Chondrocyte (in vitro differentiated cells): ENCODE data around the gene PDE9A. TPM values are rescaled to one million over a fixed set of nuclear protein-coding genes. Genes with fewer than 3 reads are reported as not detected.
A peak's percentile ranks its signal among the peaks of the same experiment; 100 is the strongest.
"Not testable (repeated sequence)": the region's sequence is repeated elsewhere in the genome, so short reads cannot be mapped to it uniquely, and the experiment has no call there.

Experiments
- DNase-seq: peaks from one replicate; pipeline ENCODE4 v3.0.0; 2021; ENCODE audit warnings: mixed read lengths, low spot score
- H3K27ac Mint-ChIP-seq: one replicate; pipeline ENCODE4 v1.8.0; 2021; ENCODE audit warnings: mild to moderate bottlenecking, moderate library complexity, mixed read lengths; ENCODE audit not compliant: unreplicated experiment
- H3K27me3 Mint-ChIP-seq: 2 replicates; pipeline ENCODE4 v1.8.0; 2021; ENCODE audit warnings: low read depth, mixed read lengths
- H3K36me3 Mint-ChIP-seq: 2 replicates; pipeline ENCODE4 v1.8.0; 2021; ENCODE audit warnings: low read depth, mixed read lengths
- H3K4me1 Mint-ChIP-seq: 2 replicates; pipeline ENCODE4 v1.8.0; 2021; ENCODE audit warnings: low read depth, mild to moderate bottlenecking, mixed read lengths
- H3K4me3 Mint-ChIP-seq: one replicate; pipeline ENCODE4 v1.8.0; 2021; ENCODE audit warnings: mild to moderate bottlenecking, moderate library complexity, mixed read lengths; ENCODE audit not compliant: unreplicated experiment
- H3K9me3 Mint-ChIP-seq: 2 replicates; pipeline ENCODE4 v1.8.0; 2021; ENCODE audit warnings: low read depth, mixed read lengths
- CTCF ChIP-seq: fragments of 200-600 bp; sonication (generic); IDR thresholded peaks from 2 replicates; pipeline ENCODE4 v1.5.0; 2021; ENCODE audit warnings: antibody characterized with exemption, mild to moderate bottlenecking, moderate library complexity
- total RNA-seq: library from RNA; stranded (reverse); gene quantifications from 3 replicates; pipeline ENCODE4 v1.2.1, GENCODE V29; 2021

PDE9A gene
- total RNA-seq, 1 donor from 2014 or later: 0.60 TPM

- Mint-ChIP-seq H3K4me3 (no peak overlapping the region), H3K27me3 (peaks cover 35% of the 10 kb centered on the region), H3K27ac (no peak overlapping the region), H3K4me1 (no peaks in the 10 kb centered on the region), H3K36me3 (no peaks in the 10 kb centered on the region), H3K9me3 (no peaks in the 10 kb centered on the region)
- DNase-seq: no peak
- TF ChIP-seq CTCF: no peak
Observed at GRCh38 chr21:42809577-42810475, 156.4 kb downstream of the PDE9A start.

- Mint-ChIP-seq H3K27ac (no peak overlapping the region), H3K9me3 (peaks cover 2% of the 10 kb centered on the region), H3K4me1 (no peaks in the 10 kb centered on the region), H3K36me3 (peaks cover 2% of the 10 kb centered on the region), H3K4me3 (no peak overlapping the region), H3K27me3 (peaks cover 38% of the 10 kb centered on the region)
- DNase-seq: no peak
- no peak for TF ChIP-seq CTCF
Observed at GRCh38 chr21:42811960-42812359, 158.5 kb downstream of the PDE9A start.

GRCh38 chr21:42812528-42813241 is 159.3 kb downstream of the PDE9A start:
- not testable (repeated sequence) for H3K36me3 Mint-ChIP-seq

GRCh38 chr21:42815217-42815616 is 161.8 kb downstream of the PDE9A start:
- no peaks in the 10 kb centered on the region for H3K4me1 Mint-ChIP-seq
- TF ChIP-seq CTCF: no peak

More at GRCh38 chr21:42812528-42813241, 159.3 kb downstream of the PDE9A start:
- not testable (repeated sequence) for DNase-seq, H3K4me3 Mint-ChIP-seq, H3K27ac Mint-ChIP-seq, H3K9me3 Mint-ChIP-seq, H3K4me1 Mint-ChIP-seq
- H3K27me3 Mint-ChIP-seq: peaks cover 39% of the 10 kb centered on the region

GRCh38 chr21:42818328-42818749 is 164.9 kb downstream of the PDE9A start:
- peak; percentile 93 for TF ChIP-seq CTCF
- H3K36me3 Mint-ChIP-seq: peaks cover 2% of the 10 kb centered on the region
- H3K27ac Mint-ChIP-seq: no peak overlapping the region
- peaks cover 2% of the 10 kb centered on the region for H3K9me3 Mint-ChIP-seq
- H3K27me3 Mint-ChIP-seq: peaks cover 19% of the 10 kb centered on the region
- H3K4me1 Mint-ChIP-seq: no peaks in the 10 kb centered on the region
- no peak for DNase-seq
- no peak overlapping the region for H3K4me3 Mint-ChIP-seq

More at GRCh38 chr21:42815217-42815616, 161.8 kb downstream of the PDE9A start:
- Mint-ChIP-seq H3K27me3 (peaks cover 27% of the 10 kb centered on the region), H3K9me3 (peaks cover 2% of the 10 kb centered on the region), H3K27ac (no peak overlapping the region), H3K4me3 (no peak overlapping the region), H3K36me3 (peaks cover 2% of the 10 kb centered on the region)
- DNase-seq: no peak
